ENCODE measurements around the gene COG5.

DNA sequence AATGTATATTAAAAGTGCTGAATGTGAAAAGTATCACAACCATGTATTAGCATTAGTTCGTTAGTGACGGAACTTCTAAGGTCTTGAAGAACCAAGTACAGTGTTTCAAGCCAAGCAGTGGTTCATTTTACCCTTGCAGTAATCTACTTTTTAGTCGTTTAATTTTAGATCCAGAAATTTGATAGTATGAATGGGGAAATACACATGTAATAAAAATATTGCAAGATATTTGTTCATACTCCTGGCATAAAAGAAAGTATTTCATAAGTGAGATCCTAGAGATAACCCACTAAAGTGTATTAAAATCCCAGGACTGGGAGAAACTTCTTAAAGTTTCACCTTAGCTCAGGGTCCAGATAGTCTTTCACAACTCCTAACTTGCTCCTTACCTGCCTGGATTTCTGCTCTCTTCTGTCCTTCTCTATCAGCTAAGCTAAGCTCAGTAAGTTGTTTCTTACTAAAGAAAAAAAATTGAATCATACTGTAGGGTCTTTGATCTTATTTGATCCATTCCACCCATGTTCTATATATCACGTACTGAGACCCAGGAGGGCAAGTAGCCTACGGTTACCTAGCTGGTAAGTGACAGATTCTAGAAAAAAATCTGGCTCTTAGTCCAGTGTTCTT lies 17.8 kb upstream of the COG5 start:
- TF ChIP-seq, protein P1, sequence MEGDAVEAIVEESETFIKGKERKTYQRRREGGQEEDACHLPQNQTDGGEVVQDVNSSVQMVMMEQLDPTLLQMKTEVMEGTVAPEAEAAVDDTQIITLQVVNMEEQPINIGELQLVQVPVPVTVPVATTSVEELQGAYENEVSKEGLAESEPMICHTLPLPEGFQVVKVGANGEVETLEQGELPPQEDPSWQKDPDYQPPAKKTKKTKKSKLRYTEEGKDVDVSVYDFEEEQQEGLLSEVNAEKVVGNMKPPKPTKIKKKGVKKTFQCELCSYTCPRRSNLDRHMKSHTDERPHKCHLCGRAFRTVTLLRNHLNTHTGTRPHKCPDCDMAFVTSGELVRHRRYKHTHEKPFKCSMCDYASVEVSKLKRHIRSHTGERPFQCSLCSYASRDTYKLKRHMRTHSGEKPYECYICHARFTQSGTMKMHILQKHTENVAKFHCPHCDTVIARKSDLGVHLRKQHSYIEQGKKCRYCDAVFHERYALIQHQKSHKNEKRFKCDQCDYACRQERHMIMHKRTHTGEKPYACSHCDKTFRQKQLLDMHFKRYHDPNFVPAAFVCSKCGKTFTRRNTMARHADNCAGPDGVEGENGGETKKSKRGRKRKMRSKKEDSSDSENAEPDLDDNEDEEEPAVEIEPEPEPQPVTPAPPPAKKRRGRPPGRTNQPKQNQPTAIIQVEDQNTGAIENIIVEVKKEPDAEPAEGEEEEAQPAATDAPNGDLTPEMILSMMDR (IDR thresholded peaks at IDR 0.05) = no peak
- TF ChIP-seq POLR2A (IDR thresholded peaks at IDR 0.05) = no peak
